Cardiac septum (tissue), 1 donor: ENCODE results near the gene EXD2. TPM values are rescaled to one million over a fixed set of nuclear protein-coding genes. Genes with fewer than 3 reads are reported as not detected.
"Not testable (repeated sequence)": the region's sequence is repeated elsewhere in the genome, so short reads cannot be mapped to it uniquely, and the experiment has no call there.

Source experiments
- DNase-seq: peaks from one replicate; pipeline ENCODE4 v3.0.0-alpha.2; 2020; ENCODE audit warnings: low spot score
- intact Hi-C: fragments of 100-400 bp; cut with DNase I; formaldehyde crosslinking; loops from one replicate; pipeline ENCODE4 v1.14.0; 2022
- long read RNA-seq: library from polyadenylated mRNA; unstranded; transcript quantifications from one replicate; pipeline ENCODE4 v2.0.0, GENCODE V29; 2021
- total RNA-seq: library from RNA; stranded (reverse); fragmentation: NEBNext Ultra II Directional; extraction: Animal tissue kit (Norgen Biotek cat#: 25700); gene quantifications from one replicate; pipeline ENCODE4 v1.2.1, GENCODE V29; 2021
- donor health status: DM: no; HTN: no; CAD: no.

The EXD2 gene, protein sequence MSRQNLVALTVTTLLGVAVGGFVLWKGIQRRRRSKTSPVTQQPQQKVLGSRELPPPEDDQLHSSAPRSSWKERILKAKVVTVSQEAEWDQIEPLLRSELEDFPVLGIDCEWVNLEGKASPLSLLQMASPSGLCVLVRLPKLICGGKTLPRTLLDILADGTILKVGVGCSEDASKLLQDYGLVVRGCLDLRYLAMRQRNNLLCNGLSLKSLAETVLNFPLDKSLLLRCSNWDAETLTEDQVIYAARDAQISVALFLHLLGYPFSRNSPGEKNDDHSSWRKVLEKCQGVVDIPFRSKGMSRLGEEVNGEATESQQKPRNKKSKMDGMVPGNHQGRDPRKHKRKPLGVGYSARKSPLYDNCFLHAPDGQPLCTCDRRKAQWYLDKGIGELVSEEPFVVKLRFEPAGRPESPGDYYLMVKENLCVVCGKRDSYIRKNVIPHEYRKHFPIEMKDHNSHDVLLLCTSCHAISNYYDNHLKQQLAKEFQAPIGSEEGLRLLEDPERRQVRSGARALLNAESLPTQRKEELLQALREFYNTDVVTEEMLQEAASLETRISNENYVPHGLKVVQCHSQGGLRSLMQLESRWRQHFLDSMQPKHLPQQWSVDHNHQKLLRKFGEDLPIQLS
- total RNA-seq, result 18.2 TPM
- long read RNA-seq, partial matches to known transcripts, result 12 of 30 reads
- long read RNA-seq, other reads (novel, unspliced or antisense), result 12 of 30 reads

DNA sequence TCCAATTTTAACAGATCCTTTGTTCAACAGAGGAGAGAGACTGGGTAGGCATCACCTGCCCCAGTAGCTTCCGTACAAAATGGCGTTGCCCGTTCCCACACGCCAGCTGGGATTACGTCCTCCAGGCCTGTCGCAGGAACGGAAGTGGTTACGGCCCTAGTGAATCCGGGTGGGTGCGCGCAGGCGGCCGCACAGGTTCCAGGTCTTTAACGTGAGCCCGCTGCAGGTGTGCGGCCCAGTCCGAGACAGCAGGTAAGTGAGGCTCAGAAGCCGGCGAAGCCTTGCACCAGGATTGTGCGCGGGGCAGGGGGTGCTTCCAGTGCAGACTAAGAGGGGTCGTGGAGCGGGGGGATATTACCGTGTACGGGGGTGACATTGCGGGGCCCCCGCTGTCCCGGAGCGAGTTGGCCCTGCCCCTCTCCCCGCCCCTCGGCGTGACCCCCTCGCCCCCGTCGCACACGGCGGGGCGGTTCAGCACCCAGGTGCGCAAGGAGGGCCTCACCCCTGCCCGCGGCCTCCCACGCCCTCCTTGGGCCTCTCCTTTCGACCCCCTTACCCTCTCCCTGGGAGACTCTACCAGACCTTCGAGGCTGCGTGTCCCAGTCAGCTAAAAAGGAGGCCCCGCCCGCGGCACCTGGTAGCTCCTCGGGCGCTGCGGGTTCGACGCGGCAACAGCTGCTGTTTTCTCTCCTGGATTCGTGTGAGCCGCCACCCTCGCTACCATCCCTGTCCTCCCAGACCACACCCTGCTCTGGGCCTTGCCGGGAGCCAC, at the start of gene EXD2:
EXD2 (plus strand) TSS at position 159 of the 772 bp plus-strand sequence. CDS start 17,973 bp downstream, outside the sequence.
- DNase-seq, result peak; percentile 91
- intact Hi-C loops, result loop anchor here (2.0 kb wide), 1 partner anchor 39 kb away; the partner anchor contains the start of gene DCAF5

GRCh38 chr14:69141550-69141949, 49.7 kb upstream of the EXD2 start:
- DNase-seq, result no peak
- intact Hi-C loops, result no loop called here

DNA sequence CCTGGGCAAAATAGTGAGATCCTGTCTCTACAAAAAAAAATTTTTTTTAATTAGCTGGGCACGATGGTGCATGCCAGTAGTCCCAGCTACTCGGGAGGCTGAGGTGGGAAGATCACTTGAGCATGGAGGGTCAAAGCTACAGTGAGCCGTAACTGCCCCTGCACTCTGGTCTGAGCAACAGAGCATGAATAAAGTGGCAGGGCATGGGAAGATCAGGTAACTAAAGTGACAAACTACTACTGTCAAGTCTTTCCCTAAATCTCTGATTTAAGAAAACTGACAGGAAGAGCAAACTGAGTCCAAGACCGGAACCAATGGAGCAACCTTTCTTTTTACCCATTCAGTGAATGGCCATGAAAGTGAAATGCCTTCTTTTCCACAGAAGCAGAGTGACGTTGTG, 49.2 kb upstream of the EXD2 start:
- DNase-seq, result no peak
- intact Hi-C loops, result no loop called here

DNA sequence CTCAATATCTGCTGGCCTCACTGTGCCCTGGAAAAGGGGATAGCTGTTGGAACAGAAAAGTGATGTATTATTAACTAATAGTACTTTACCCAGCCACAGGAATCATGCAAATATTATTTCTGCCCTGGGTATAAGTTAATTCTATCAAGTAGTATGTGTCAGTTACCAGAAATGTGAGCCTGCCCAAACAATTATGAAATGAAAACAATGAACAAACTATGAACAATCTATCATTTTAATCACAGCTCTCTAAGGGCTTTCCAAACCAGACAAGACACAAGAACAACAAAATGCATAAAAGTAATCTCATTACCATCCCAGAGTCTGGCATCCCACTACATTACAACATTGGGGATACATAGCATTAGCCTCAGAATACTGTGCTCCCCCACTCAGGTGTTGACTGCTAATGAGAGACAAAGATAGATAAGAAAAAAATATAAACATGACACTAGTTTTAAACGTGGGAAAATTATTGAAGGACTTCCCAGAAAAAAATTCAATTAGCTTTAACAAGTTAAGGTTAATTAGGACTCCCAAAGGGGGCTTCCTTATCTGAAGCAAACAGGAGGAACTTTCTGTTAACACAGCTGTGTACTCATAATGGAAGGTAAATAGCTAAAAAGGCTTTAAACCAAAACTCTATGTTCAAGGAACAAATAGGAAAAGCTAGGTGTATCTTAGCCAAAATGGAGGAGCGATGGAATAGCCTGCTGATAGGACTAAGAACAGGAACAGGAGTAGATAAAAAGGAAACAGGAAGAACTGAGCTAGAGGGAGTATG, 41.6 kb upstream of the EXD2 start:
- DNase-seq, result no peak
- intact Hi-C loops, result loop anchor here (5.0 kb wide), 1 partner anchor 93 kb away; no protein-coding TSS in a partner anchor

DNA sequence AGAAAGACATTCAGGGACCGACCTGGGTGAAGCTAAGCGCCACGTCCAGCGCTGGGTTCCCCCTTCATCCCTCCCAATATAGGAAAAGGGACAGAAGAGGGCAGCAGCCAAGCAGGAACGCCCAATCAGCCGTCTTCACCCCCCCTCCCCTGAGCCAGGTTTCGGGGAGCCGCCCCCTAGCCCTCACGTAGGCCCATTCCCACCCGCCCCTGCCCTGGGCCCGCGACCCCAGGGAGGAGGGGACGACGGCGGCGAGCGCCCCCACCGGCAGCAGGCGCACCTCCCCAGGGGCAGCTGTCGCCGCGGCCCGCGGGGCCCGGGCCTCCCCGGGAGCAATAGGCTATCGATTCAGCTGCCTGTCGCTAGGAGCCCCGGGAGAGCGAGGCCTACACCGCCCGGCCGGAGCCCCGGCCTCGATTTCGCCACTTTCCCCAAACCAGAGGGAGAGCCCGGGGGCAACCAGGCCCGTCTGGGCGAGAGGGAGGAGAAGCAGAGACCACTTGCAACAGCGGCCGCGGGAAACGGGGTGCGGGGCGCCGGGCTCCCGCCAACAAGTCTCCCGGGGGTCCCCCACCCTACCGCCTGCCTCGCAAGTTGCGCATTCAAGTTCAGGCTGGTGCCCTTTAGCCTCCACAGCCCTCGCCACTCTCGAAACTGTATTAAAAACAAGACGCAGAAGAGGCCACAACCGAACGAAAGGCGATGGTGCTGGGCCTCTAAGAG, 39.7 kb upstream of the EXD2 start:
- peak; percentile 89 for DNase-seq
- intact Hi-C loops, result loop anchor here (2.0 to 5.0 kb wide), 2 partner anchors 39 to 91 kb away; partner anchors contain the start of gene EXD2

DNA sequence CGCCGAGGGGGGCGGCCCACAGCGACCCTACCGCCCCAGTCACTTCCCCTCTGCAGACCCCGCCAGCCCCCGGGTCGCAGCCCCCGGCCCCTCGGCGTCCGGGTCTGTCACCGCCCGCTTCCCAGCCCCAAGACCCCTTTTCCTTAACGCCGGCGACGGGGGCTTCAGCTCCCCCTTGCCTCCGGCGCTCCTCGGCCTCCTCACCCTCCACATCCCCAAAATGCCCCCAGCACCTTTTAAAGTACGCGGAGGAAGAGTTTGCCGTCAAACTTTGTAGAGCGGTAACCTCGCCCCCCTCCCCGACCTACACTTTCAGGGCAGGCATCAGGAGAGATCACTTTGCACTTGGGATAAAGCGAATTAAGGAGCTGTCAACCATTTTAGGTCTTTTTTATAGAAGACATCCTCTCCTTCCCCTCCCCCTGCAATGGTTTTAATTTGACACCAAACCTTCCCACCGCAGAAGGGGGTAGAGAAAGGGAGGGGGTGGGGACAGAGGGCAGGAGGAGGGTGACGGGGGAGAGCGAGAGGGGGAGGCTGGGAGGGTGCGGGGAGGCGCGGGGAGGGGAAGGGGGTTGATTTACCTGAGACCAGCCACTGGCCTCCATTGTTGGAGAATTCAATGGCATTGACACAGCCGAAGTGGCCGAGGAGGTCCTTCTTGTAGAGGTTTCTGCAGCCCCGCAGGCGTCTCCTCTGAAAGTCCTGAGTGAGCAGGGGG, 39.0 kb upstream of the EXD2 start:
- intact Hi-C loops, result loop anchor here (2.0 to 5.0 kb wide), 2 partner anchors 38 to 90 kb away; partner anchors contain the start of gene EXD2
- DNase-seq, result no peak

- intact Hi-C loops, result loop anchor here (2.0 to 5.0 kb wide), 2 partner anchors 38 to 89 kb away; partner anchors contain the start of gene EXD2
- DNase-seq, result peak; percentile 97
Measured at GRCh38 chr14:69152902-69153151, 38.5 kb upstream of the EXD2 start, which contains the start of gene DCAF5. Gene DCAF5, minus strand, starts transcription at chr14:69153119. Its CDS starts 141 bp downstream, at chr14:69152978.

DNA sequence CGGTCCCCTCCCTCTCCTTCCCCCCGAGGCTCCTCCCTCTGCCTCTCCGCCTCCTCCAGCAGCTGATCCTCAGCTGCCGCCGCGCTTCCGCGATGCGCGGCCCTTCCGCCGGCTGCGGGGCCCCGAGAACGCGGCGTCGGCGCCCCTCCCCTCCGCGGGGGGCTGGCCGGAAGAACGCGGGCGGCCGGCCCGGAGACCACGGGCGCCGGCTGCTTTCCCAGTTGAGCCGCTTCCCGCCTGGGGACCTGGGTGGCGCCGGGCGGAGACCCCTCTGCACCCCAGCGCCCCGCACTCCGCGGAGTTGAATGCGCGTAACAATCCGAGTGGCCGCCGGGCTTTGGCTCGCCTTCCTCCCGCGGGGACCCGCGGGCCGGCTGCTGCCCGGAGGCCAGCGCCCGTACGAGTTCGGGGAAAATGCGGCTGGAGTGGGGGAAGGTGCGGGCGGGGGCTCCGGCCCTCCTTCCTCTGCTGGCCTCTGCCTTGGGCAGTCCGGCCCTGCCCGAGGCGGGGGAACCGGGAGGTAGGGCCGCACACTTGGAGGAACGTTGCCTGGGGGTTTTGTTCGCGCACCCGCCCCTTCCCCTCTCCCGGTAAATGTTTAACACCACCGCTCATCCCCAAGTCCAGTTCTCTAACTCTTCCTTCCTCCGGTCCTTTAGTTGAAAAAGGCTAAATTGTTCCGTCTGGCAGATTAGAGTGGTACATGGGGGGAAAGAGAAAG, 38.0 kb upstream of the EXD2 start:
- peak; percentile 77 for DNase-seq
- intact Hi-C loops, result loop anchor here (2.0 to 5.0 kb wide), 2 partner anchors 37 to 89 kb away; partner anchors contain the start of gene EXD2

GRCh38 chr14:69153873-69154270, 37.4 kb upstream of the EXD2 start:
- intact Hi-C loops, result loop anchor here (2.0 to 5.0 kb wide), 2 partner anchors 37 to 88 kb away; partner anchors contain the start of gene EXD2

GRCh38 chr14:69154779-69155178, 36.5 kb upstream of the EXD2 start:
- no peak for DNase-seq
- intact Hi-C loops, result loop anchor here (5.0 kb wide), 1 partner anchor 88 kb away; no protein-coding TSS in a partner anchor

More at GRCh38 chr14:69153873-69154270, 37.4 kb upstream of the EXD2 start:
- peak; percentile 77 for DNase-seq

GRCh38 chr14:69156224-69156623, 35.1 kb upstream of the EXD2 start:
- intact Hi-C loops, result no loop called here
- DNase-seq, result no peak

DNA sequence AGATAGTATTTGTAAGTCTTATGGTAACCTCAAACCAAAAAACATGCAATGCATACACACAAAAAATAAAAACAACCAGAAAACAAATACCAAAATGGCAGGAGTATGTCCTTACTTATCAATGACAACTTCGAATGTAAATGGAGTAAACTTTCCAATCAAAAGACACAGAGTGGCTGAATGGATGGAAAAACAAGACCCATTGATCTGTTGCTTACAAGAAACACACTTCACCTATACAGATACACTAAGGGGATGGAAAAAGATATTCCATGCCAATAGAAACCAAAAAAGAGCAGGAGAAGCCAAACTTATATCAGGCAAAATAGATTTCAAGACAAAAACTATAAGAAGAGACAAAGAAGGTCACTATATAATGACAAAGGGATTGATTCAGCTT, 29.7 kb upstream of the EXD2 start:
- intact Hi-C loops, result no loop called here
- DNase-seq, result no peak

DNA sequence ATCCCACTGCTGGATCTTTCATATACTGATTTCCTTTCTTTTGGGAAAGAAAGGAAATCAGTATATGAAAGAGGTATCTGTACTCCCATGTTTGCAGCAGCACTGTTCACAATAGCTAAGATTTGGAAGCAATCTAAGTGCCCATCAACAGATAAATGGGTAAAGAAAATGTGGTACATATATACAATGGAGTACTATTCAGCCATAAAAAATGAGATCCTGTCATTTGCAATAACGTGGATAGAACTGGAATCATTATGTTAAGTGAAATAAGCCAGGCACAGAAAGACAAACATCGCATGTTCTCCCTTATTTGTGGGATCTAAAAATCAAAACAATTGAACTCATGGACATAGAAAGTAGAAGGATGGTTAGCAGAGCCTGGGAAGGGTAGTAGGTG, 25.5 kb upstream of the EXD2 start:
- DNase-seq, intact Hi-C loops: not testable (repeated sequence)

GRCh38 chr14:69170839-69171238, 20.5 kb upstream of the EXD2 start:
- intact Hi-C loops, result no loop called here
- no peak for DNase-seq

- intact Hi-C loops, result no loop called here
- no peak for DNase-seq
Measured at GRCh38 chr14:69171569-69171968, 19.7 kb upstream of the EXD2 start.

DNA sequence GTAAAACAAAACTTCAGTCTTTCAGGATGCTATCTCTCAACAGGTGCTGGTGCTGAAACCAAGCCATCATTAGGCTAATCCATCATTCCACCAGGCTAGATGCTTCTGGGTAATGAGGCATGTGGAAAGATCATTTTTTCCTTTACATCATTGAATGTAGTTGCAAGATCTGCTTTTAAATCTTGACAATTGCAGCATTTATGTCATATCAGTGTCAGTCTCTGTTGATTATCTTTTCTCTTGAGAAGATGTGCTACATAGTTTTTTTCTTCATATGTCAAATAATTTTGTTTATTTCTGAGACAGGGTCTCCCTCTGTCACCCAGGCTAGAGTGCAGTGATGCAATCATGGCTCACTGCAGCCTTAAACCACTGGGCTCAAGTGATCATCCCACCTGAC, 16.2 kb upstream of the EXD2 start:
- DNase-seq, result no peak
- intact Hi-C loops, result no loop called here

DNA sequence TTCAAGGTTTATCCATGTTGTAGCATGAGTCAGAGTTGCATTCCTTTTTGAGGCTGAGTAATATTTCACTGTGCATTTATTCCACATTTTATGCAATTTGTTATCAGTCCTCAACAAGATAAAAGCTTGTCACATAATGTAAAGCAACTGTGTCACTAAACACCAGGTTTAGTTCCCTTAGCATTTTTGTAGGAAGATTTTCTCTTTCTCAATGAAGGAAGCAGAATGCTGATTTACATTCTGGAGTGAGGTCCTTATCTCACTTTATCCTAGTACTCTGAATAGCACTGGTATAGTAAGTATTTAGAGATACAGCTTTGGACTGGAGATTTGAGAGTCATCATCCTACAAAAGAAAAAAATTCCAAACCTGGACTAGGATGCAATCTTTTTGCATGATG, 9.8 kb upstream of the EXD2 start:
- intact Hi-C loops, result no loop called here
- no peak for DNase-seq
